ENCODE measurements around the gene DHX35. TPM values are rescaled to one million over a fixed set of nuclear protein-coding genes. Genes with fewer than 3 reads are reported as not detected.

The DHX35 gene
- total and polyA plus RNA-seq, 10 of the 15 experiments (the other 5 are each of a cell fraction or from before 2014, with no cell fraction given): 4.3 to 21.6 (median 14.9) TPM

GRCh38 chr20:39010496-39010895 lies 48.4 kb downstream of the DHX35 start:
- H3K4me2 ChIP-seq (ENCODE audit: control insufficient read depth, insufficient read depth): no peak overlapping the region
- ATAC-seq (no peak), FAIRE-seq (no peak), DNase-seq (ENCODE audit: low read depth, low spot score) (no peak)
- peaks cover 5 to 22% of the 10 kb centered on the region in 2 experiments for H3K36me3 ChIP-seq (ENCODE audit: control insufficient read depth in 2 of 2, insufficient read depth in 2 of 2, low read length in 1 of 2)
- no TSS peak for BruUV-seq (replicated peaks)
- H4K20me1 ChIP-seq (ENCODE audit: control insufficient read depth, insufficient read depth): no peaks in the 10 kb centered on the region
- no peak overlapping the region for H2AFZ ChIP-seq (ENCODE audit: control insufficient read depth, low read depth, low read length)
- 53% methylated on average over 1 of the region's 1 CpG for WGBS (ENCODE audit: insufficient coverage, insufficient replicate concordance, low lambda C conversion rate, missing lambda C conversion rate)
- no peaks in the 10 kb centered on the region for H3K4me1 ChIP-seq (ENCODE audit: control insufficient read depth, insufficient read depth, low read length)
- no peaks in the 10 kb centered on the region for H3K9me3 ChIP-seq (replicated peaks; ENCODE audit: control insufficient read depth, insufficient read depth, low read length)
- H3K4me3 ChIP-seq: no peak overlapping the region
- POLR2A ChIA-PET: no interaction called here
- in situ Hi-C loops (cut with MboI) (no loop called here), intact Hi-C loops (cut with micrococcal nuclease; ENCODE audit: unreplicated experiment) (no loop called here)
- RAD21 ChIA-PET (ENCODE audit: unreplicated experiment): no interaction called here
- H3K27ac ChIP-seq (ENCODE audit: control insufficient read depth, insufficient read depth): no peak overlapping the region
- CTCF ChIA-PET: interaction anchor here (1.0 to 3.0 kb wide), 2 partner anchors 11 to 13 kb away, joined by 4 to 8 read pairs; no protein-coding TSS in a partner anchor
- H3K27me3 ChIP-seq (replicated peaks in 1 of 2; ENCODE audit: control insufficient read depth in 2 of 2, insufficient read depth in 2 of 2, low read length in 1 of 2): no peaks in the 10 kb centered on the region
- no peak for TF ChIP-seq ZBTB4 (CRISPR knock-in tag; IDR thresholded peaks at IDR 0.05)
- TF ChIP-seq ZNF217 (IDR thresholded peaks at IDR 0.05): no peak
- TF ChIP-seq JUNB (IDR thresholded peaks at IDR 0.05): no peak
- no peak for TF ChIP-seq TCF7 (IDR thresholded peaks at IDR 0.05; ENCODE audit: borderline replicate concordance)
- TF ChIP-seq TBL1XR1 (IDR thresholded peaks at IDR 0.05; ENCODE audit: low read depth, low read length): no peak
- no peak for TF ChIP-seq SIX5 (IDR thresholded peaks at IDR 0.05; ENCODE audit: low read depth, low read length, severe bottlenecking)
- TF ChIP-seq, protein P1, sequence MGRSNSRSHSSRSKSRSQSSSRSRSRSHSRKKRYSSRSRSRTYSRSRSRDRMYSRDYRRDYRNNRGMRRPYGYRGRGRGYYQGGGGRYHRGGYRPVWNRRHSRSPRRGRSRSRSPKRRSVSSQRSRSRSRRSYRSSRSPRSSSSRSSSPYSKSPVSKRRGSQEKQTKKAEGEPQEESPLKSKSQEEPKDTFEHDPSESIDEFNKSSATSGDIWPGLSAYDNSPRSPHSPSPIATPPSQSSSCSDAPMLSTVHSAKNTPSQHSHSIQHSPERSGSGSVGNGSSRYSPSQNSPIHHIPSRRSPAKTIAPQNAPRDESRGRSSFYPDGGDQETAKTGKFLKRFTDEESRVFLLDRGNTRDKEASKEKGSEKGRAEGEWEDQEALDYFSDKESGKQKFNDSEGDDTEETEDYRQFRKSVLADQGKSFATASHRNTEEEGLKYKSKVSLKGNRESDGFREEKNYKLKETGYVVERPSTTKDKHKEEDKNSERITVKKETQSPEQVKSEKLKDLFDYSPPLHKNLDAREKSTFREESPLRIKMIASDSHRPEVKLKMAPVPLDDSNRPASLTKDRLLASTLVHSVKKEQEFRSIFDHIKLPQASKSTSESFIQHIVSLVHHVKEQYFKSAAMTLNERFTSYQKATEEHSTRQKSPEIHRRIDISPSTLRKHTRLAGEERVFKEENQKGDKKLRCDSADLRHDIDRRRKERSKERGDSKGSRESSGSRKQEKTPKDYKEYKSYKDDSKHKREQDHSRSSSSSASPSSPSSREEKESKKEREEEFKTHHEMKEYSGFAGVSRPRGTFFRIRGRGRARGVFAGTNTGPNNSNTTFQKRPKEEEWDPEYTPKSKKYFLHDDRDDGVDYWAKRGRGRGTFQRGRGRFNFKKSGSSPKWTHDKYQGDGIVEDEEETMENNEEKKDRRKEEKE (IDR thresholded peaks at IDR 0.05): no peak
- no peak for TF ChIP-seq RUNX3 (IDR thresholded peaks at IDR 0.05; ENCODE audit: low read length)
- TF ChIP-seq KLF5 (IDR thresholded peaks at IDR 0.05; ENCODE audit: partially characterized antibody): no peak
- no peak for TF ChIP-seq BHLHE40 (IDR thresholded peaks at IDR 0.05; ENCODE audit: borderline replicate concordance in 1 of 2, low read depth in 2 of 2, low read length in 1 of 2)
- no peak overlapping the region for H3K9ac ChIP-seq (ENCODE audit: control insufficient read depth, insufficient read depth, low read length)
- no peaks in the 10 kb centered on the region for H3K79me2 ChIP-seq (ENCODE audit: control insufficient read depth, insufficient read depth, low read length)
- SMC1A ChIA-PET (ENCODE audit: uncharacterized antibody, unreplicated experiment): interaction anchor here (1.0 kb wide), 1 partner anchor 11 kb away, joined by 4 read pairs; no protein-coding TSS in a partner anchor
